Kasumi-1 (cell line): ENCODE results near the gene DPYSL4.

ENCODE experiments used
- DNase-seq, 2 experiments: peaks; one replicate each; lab custom pipeline; 2025; lab: John Stamatoyannopoulos, UW

Gene DPYSL4

GRCh38 chr10:132186488-132187429 lies at the start of gene DPYSL4:
Gene DPYSL4 (plus strand): TSS chr10:132186948. CDS start chr10:132187064, 116 bp downstream.
- no peak for DNase-seq

GRCh38 chr10:132137111-132138072 lies 49.4 kb upstream of the DPYSL4 start:
- DNase-seq: no peak

GRCh38 chr10:132138133-132138532 lies 48.6 kb upstream of the DPYSL4 start:
- no peak for DNase-seq

- DNase-seq: no peak
Measured at GRCh38 chr10:132138596-132138995, 48.2 kb upstream of the DPYSL4 start.

GRCh38 chr10:132139526-132139925 lies 47.2 kb upstream of the DPYSL4 start:
- DNase-seq: no peak

- no peak for DNase-seq
Measured at GRCh38 chr10:132140167-132140925, 46.4 kb upstream of the DPYSL4 start.

GRCh38 chr10:132141076-132141475 lies 45.7 kb upstream of the DPYSL4 start:
- no peak for DNase-seq

GRCh38 chr10:132141526-132142395 lies 45.0 kb upstream of the DPYSL4 start:
- DNase-seq: no peak

- DNase-seq: peak in 1 of 2 experiments; percentile 18
Measured at GRCh38 chr10:132142396-132143161, 44.2 kb upstream of the DPYSL4 start.

GRCh38 chr10:132143162-132143561 lies 43.6 kb upstream of the DPYSL4 start:
- DNase-seq: no peak

GRCh38 chr10:132144086-132144485 lies 42.7 kb upstream of the DPYSL4 start:
- no peak for DNase-seq

GRCh38 chr10:132145002-132145401 lies 41.7 kb upstream of the DPYSL4 start:
- DNase-seq: no peak

GRCh38 chr10:132145521-132146185 lies 41.1 kb upstream of the DPYSL4 start:
- no peak for DNase-seq

GRCh38 chr10:132146271-132146671 lies 40.5 kb upstream of the DPYSL4 start:
- no peak for DNase-seq

GRCh38 chr10:132146941-132147915 lies 39.5 kb upstream of the DPYSL4 start:
- DNase-seq: no peak

GRCh38 chr10:132148261-132149251 lies 38.2 kb upstream of the DPYSL4 start:
- DNase-seq: no peak

- DNase-seq: no peak
Measured at GRCh38 chr10:132149271-132149670, 37.5 kb upstream of the DPYSL4 start.
